ENCODE results near the gene SOCS2.

DNA sequence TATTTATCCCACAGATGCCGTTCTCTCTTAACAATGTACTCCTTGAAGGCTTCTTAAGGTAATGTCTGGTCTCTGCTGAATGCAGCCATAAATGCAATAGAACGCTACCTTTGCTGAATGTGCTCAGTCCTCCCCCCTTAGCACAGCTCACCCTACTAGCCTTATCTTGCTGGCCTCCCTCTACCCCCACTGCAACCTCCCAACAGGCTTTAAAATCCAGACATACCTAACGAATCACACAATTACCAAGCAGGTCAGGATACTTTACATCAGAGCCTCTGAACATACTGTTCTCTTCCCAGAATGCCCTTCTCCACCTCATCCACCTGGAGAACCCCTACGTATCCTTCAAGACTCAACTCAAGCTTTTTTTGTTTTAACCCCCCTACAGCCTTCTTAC lies 53.7 kb downstream of the SOCS2 start:
- no peak for TF ChIP-seq POLR2AphosphoS5 (IDR thresholded peaks at IDR 0.05; ENCODE audit: low read depth, low read length)
- TF ChIP-seq SIN3A (IDR thresholded peaks at IDR 0.05; ENCODE audit: borderline replicate concordance, insufficient read depth, low read length), result no peak

All from PFSK-1 (cell line).